ENCODE data around the gene GPR78. TPM values are rescaled to one million over a fixed set of nuclear protein-coding genes. Genes with fewer than 3 reads are reported as not detected.
"Not testable (repeated sequence)": the region's sequence is repeated elsewhere in the genome, so short reads cannot be mapped to it uniquely, and the experiment has no call there.

The GPR78 gene
- total RNA-seq, 6 donors from 2014 or later = 0.03 to 0.07 TPM; not detected in 4

GRCh38 chr4:8631896-8632295 is 51.7 kb downstream of the GPR78 start:
- not testable (repeated sequence) for H3K36me3 ChIP-seq
- ATAC-seq (ENCODE audit: low FRiP score in 2 of 2) = peak in 1 of 2 donors; percentile 38

DNA sequence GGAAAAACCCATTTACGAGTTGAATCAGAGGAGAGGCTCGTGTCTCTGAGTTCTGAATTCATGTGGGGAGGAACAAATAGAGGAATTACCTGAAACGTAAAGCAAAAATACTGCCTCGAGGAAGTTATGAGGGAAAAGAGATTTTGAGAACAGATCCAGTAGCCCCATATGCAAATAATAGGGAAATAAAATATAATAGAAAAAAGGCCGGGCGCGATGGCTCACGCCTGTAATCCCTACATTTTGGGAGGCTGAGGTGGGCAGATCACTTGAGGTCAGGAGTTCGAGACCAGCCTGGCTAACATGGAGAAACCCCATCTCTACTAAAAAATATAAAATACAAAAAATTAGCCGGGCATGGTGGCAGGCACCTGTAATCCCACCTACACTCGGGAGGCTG is 54.6 kb downstream of the GPR78 start:
- H3K27me3 ChIP-seq; H3K4me3 ChIP-seq; H3K36me3 ChIP-seq; H3K27ac ChIP-seq; H3K4me1 ChIP-seq; ATAC-seq (ENCODE audit: low FRiP score in 2 of 2); DNase-seq; H3K9me3 ChIP-seq: not testable (repeated sequence)
- 67 to 70% methylated on average over 6 to 7 of the region's 11 CpGs for WGBS, 2 donors

More at GRCh38 chr4:8631896-8632295, 51.7 kb downstream of the GPR78 start:
- H3K27ac ChIP-seq, H3K4me3 ChIP-seq, H3K9me3 ChIP-seq, H3K27me3 ChIP-seq, H3K4me1 ChIP-seq: not testable (repeated sequence)
- DNase-seq = peak in 1 of 2 donors; percentile 70
- no CpG with 5 or more reads among the region's 6 CpGs for WGBS, 2 donors

DNA sequence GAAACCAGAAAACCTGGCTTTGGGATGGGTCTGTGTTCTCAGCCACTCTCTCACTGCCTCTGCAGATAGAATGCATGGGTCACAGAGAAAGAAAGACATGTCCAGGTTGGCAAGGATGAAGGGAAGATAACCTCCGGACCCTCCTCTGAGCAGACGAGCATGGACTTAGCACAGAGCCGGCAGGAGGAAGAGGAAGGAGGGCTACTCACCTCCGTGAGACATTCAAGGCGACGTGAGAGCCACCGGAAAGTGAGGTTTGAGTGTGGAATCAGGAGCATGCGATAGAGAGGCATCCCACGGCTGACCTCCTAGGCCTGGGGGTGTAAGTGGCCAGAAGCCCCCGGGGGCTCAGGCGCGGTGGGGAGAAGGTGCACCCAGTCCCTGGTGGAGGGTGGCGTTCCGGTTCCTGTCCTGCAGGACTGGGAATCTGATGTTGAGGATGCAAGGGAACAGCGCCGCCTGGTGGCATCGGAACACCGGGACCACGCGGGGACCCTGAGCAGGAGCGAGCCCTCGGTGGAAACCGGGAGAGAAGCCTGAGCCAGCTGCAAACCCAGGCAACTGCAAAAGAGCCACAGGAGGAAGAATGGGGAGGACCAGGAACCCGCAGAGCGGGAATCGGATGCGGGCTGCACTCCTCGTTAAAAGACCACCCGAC is 55.8 kb downstream of the GPR78 start:
- peak; percentile 19 to 70 for ATAC-seq (ENCODE audit: low FRiP score in 2 of 2)
- H3K27me3 ChIP-seq, H3K36me3 ChIP-seq, DNase-seq, H3K4me1 ChIP-seq, H3K9me3 ChIP-seq, H3K27ac ChIP-seq, H3K4me3 ChIP-seq: not testable (repeated sequence)
- WGBS, 2 donors = no CpG with 5 or more reads among the region's 29 CpGs

Other genes starting within 250 kb of the GPR78 start
- 10 to 100 TPM; 23.7 to 56.6 (median 31.8) TPM for gene ACOX3, start 139.7 kb upstream of the GPR78 start, total RNA-seq
- gene TRMT44, start 139.6 kb upstream of the GPR78 start, total RNA-seq = 10 to 100 TPM; 22.8 to 81.7 (median 30.2) TPM
- gene CPZ, start 12.4 kb downstream of the GPR78 start, total RNA-seq = 1 to 10 TPM in 2 of 6 donors, under 1 TPM in 2, not detected in 2; 0.78 to 8.6 (median 1.2) TPM

Data from upper lobe of left lung (tissue), 6 donors.